ENCODE results near the gene IL3RA. TPM values are rescaled to one million over a fixed set of nuclear protein-coding genes. Genes with fewer than 3 reads are reported as not detected.

IL3RA gene
- total RNA-seq, 1 donor from 2014 or later, result not detected

DNA sequence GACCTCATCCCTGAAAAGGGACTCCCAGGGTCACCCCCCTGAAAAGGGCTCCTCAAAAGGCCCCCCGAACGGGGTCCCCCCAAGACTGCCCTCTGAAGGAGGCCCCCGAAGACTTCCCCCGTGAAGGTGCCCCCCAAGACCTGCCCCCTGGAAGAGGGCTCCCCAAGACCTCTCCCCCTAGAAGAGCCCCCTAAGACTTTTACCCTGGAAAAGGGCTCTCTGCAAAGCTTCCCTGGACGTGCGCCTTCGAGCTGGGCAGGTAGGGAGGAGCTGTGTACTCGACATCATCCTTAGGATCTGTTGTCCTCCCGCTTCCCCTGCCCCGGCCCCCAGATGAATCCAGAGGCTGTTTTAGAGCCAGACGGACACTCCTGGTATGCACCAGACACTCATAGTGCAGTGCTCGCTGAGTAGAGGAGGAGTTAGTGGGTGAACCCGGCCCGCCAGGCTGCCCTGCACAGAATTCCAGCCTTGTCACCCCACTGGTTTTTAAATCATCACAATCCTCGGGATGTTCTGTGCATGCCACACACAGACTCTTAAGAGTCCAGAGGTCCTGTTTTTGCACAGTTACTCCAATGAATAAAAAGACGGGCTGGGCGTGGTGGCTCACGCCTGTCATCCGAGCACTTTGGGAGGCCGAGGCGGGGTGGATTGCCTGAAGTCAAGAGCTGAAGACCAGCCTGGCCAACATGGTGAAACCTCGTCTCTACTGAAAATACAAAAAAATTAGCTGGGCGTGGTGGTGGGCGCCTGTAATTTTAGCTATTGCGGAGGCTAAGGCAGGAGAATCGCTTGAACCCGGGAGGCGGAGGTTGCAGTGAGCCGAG, 61.1 kb downstream of the IL3RA start:
- TF ChIP-seq, protein P1, sequence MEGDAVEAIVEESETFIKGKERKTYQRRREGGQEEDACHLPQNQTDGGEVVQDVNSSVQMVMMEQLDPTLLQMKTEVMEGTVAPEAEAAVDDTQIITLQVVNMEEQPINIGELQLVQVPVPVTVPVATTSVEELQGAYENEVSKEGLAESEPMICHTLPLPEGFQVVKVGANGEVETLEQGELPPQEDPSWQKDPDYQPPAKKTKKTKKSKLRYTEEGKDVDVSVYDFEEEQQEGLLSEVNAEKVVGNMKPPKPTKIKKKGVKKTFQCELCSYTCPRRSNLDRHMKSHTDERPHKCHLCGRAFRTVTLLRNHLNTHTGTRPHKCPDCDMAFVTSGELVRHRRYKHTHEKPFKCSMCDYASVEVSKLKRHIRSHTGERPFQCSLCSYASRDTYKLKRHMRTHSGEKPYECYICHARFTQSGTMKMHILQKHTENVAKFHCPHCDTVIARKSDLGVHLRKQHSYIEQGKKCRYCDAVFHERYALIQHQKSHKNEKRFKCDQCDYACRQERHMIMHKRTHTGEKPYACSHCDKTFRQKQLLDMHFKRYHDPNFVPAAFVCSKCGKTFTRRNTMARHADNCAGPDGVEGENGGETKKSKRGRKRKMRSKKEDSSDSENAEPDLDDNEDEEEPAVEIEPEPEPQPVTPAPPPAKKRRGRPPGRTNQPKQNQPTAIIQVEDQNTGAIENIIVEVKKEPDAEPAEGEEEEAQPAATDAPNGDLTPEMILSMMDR (conservative IDR thresholded peaks at IDR 0.05), result no peak

DNA sequence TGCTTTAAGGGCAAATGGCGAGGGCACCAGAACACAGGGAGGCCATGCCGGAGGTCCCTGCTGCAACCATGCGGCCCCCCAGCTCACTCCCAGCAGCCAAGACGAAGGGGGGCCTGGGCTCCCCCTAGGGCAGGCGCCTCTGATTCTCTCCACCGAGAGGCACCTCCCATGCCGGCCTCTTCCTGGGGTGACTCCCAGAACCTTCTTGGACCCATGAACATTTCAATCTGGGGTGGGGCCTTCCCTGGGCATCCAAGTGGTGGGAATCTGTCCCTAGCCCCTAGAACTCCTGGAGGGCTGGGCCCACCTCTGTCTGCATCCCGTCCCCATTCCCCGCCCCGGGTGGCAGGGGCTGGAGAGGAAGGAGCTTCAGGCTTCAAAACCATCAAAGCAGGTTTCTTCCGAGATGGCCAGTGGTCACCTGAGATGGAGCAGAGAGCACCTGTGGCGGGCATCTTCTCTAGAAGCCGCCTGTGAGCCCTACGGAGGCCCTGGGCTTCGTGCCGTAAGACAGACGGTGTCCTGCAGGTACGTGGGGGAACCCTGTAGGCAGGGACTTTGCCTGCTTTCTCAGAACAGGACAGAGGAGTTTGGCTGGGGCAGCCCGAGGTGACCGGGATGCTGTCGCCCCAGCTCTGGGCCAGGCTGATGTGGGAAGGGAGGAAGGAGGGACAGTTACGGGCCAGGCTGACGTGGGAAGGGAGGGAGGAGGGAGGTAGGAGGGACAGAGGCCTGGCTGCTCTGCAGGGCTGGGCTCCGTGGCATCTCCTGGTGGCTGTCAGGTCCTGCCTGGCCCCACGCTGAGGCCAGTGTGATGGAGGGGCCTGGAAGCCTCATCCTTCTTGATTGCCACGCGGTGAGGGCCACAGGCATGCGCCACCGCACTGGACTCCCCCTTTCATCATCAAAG, 62.1 kb downstream of the IL3RA start:
- no peak for DNase-seq (ENCODE audit: low read depth, low spot score)
- TF ChIP-seq, protein P1 (conservative IDR thresholded peaks at IDR 0.05), result no peak
- H3K4me1 Mint-ChIP-seq, result peaks cover 26% of the 10 kb centered on the region
- peaks cover 12% of the 10 kb centered on the region for H3K36me3 Mint-ChIP-seq (ENCODE audit: low read depth)
- H3K27me3 Mint-ChIP-seq (ENCODE audit: low read depth), result no peaks in the 10 kb centered on the region
- no peaks in the 10 kb centered on the region for H3K9me3 Mint-ChIP-seq
- H3K4me3 Mint-ChIP-seq, result no peak overlapping the region
- H3K27ac Mint-ChIP-seq (ENCODE audit: unreplicated experiment), result no peak overlapping the region

More for the DNA sequence above, 61.1 kb downstream of the IL3RA start:
- no peak overlapping the region for H3K4me3 Mint-ChIP-seq
- no peaks in the 10 kb centered on the region for H3K27me3 Mint-ChIP-seq (ENCODE audit: low read depth)
- no peaks in the 10 kb centered on the region for H3K9me3 Mint-ChIP-seq
- peaks cover 12% of the 10 kb centered on the region for H3K36me3 Mint-ChIP-seq (ENCODE audit: low read depth)
- no peak overlapping the region for H3K27ac Mint-ChIP-seq (ENCODE audit: unreplicated experiment)
- DNase-seq (ENCODE audit: low read depth, low spot score), result no peak
- H3K4me1 Mint-ChIP-seq, result peaks cover 29% of the 10 kb centered on the region

DNA sequence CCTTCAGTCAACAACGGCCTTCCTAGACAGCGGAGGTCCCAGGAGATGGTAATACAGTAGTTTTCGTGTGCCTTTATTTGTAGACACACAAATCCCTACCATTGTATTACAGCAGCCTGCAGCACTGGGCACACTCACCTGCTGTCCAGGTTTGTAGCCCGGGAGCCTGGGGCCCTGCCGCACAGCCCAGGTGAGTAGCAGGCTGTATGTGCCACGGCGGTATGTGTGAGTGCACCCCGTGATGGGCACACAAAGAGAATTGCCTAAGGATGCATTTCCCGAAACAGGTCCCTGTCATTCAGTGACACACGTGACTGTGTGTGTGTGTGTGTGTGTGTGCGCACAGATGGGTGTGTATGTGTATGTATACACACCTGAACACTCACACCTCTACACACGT, 63.5 kb downstream of the IL3RA start:
- Mint-ChIP-seq H3K27me3 (ENCODE audit: low read depth) (no peaks in the 10 kb centered on the region), H3K36me3 (ENCODE audit: low read depth) (peaks cover 12% of the 10 kb centered on the region), H3K27ac (ENCODE audit: unreplicated experiment) (no peak overlapping the region), H3K4me3 (no peak overlapping the region), H3K9me3 (no peaks in the 10 kb centered on the region), H3K4me1 (peaks cover 13% of the 10 kb centered on the region)
- TF ChIP-seq, protein P1 (conservative IDR thresholded peaks at IDR 0.05), result no peak
- DNase-seq (ENCODE audit: low read depth, low spot score), result no peak

DNA sequence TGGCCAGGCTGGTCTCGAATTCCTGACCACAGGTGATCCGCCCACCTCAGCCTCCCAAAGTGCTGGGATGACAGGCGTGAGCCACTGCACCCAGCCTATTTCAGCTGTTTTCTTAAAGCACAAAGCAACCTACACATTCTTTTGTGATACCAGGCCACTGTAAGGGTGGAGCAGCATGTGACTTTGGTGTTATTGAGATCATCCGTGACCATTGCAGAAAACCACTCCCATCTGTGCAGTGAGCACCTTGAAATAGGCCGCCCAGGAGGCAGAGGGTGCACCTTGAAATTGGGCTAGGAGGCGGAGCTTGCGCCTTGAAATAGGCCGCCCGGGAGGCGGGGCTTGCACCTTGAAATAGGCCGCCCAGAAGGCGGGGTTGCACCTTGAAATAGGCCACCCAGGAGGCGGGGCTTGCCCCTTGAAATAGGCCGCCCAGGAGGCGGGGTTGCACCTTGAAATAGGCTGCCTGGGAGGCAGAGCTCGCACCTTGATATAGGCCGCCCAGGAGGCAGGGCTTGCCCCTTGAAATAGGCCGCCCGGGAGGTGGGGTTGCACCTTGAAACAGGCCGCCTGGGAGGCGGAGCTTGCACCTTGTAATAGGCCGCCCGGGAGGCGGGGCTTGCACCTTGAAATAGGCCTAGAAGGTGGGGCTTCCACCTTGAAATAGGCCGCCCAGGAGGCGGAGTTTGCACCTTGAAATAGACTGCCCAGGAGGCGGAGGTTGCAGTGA, 64.3 kb downstream of the IL3RA start:
- H3K27me3 Mint-ChIP-seq (ENCODE audit: low read depth), result no peaks in the 10 kb centered on the region
- peaks cover 4% of the 10 kb centered on the region for H3K36me3 Mint-ChIP-seq (ENCODE audit: low read depth)
- no peak overlapping the region for H3K27ac Mint-ChIP-seq (ENCODE audit: unreplicated experiment)
- no peaks in the 10 kb centered on the region for H3K9me3 Mint-ChIP-seq
- no peak overlapping the region for H3K4me3 Mint-ChIP-seq
- DNase-seq (ENCODE audit: low read depth, low spot score), result no peak
- peaks cover 4% of the 10 kb centered on the region for H3K4me1 Mint-ChIP-seq
- TF ChIP-seq, protein P1 (conservative IDR thresholded peaks at IDR 0.05), result no peak

All from neural crest cell (in vitro differentiated cells).